ENCODE data around the gene SLC35A4.

Gene SLC35A4

GRCh38 chr5:140567136-140567818 is 2.6 kb downstream of the SLC35A4 start:
- FAIRE-seq (no peak), DNase-seq (ENCODE audit: insufficient read length, low spot score) (no peak)
- no peak for TF ChIP-seq CTCF (IDR thresholded peaks at IDR 0.05; ENCODE audit: insufficient read depth, missing control alignments)

GRCh38 chr5:140567871-140568270 is 3.2 kb downstream of the SLC35A4 start:
- no peak for FAIRE-seq
- DNase-seq (ENCODE audit: insufficient read length, low spot score), result no peak
- TF ChIP-seq CTCF (IDR thresholded peaks at IDR 0.05; ENCODE audit: insufficient read depth, missing control alignments), result no peak

- TF ChIP-seq CTCF (IDR thresholded peaks at IDR 0.05; ENCODE audit: insufficient read depth, missing control alignments), result no peak
- DNase-seq (ENCODE audit: insufficient read length, low spot score) (no peak), FAIRE-seq (no peak)
Observed at GRCh38 chr5:140568443-140569063, 3.9 kb downstream of the SLC35A4 start.

GRCh38 chr5:140569197-140569596 is 4.6 kb downstream of the SLC35A4 start:
- DNase-seq (ENCODE audit: insufficient read length, low spot score), result no peak
- TF ChIP-seq CTCF (IDR thresholded peaks at IDR 0.05; ENCODE audit: insufficient read depth, missing control alignments), result no peak
- no peak for FAIRE-seq

- DNase-seq (ENCODE audit: insufficient read length, low spot score), result no peak
- no peak for TF ChIP-seq CTCF (IDR thresholded peaks at IDR 0.05; ENCODE audit: insufficient read depth, missing control alignments)
- FAIRE-seq, result no peak
Observed at GRCh38 chr5:140570058-140570457, 5.4 kb downstream of the SLC35A4 start.

- FAIRE-seq (no peak), DNase-seq (ENCODE audit: insufficient read length, low spot score) (no peak)
- no peak for TF ChIP-seq CTCF (IDR thresholded peaks at IDR 0.05; ENCODE audit: insufficient read depth, missing control alignments)
Observed at GRCh38 chr5:140570488-140570887, 5.9 kb downstream of the SLC35A4 start.

- no peak for TF ChIP-seq CTCF (IDR thresholded peaks at IDR 0.05; ENCODE audit: insufficient read depth, missing control alignments)
- FAIRE-seq (no peak), DNase-seq (ENCODE audit: insufficient read length, low spot score) (no peak)
Observed at GRCh38 chr5:140571105-140571504, 6.5 kb downstream of the SLC35A4 start.

All from D721Med (cell line).